ENCODE data around the gene ADGRD1. TPM values are rescaled to one million over a fixed set of nuclear protein-coding genes. Genes with fewer than 3 reads are reported as not detected.

Gene ADGRD1
- total and polyA plus RNA-seq, 2 of the 8 experiments (the other 6 are each of a cell fraction or from before 2014, with no cell fraction given), result 0.36 to 0.48 TPM

DNA sequence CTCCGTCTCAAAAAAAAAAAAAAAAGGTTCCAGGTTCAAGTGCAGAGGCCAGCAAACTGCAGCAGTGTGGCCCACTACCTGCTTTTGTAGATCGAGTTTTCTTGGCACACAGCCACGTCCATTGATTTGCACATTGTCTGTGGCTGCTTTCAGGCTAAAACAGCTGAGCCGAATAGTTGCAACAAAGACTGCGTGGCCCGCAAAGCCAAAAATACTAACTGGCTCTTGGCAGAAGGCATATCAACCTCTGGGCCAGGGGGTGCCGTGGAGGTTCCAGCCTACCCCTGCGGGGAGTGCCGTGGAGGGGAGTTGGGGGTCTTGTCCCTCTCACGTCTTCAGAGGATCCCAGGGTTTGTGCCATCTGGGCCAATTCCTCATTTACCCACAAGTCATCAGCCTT, 170.1 kb downstream of the ADGRD1 start (continued):
- no peak for TF ChIP-seq RFX5 (IDR thresholded peaks at IDR 0.05; ENCODE audit: borderline replicate concordance, low read depth, low read length)
- no peak for TF ChIP-seq PHF8 (conservative IDR thresholded peaks at IDR 0.05; ENCODE audit: low read depth, low read length)
- TF ChIP-seq RAD21 (IDR thresholded peaks at IDR 0.05 in 1 of 2, conservative IDR thresholded peaks at IDR 0.05 in 1 of 2; ENCODE audit: low read depth in 2 of 2, low read length in 2 of 2), result no peak
- no peak for TF ChIP-seq FOSL1 (IDR thresholded peaks at IDR 0.05; ENCODE audit: insufficient read depth, low read depth, low read length)
- TF ChIP-seq SIX5 (IDR thresholded peaks at IDR 0.05; ENCODE audit: low read depth, low read length), result no peak
- no peak for TF ChIP-seq MAX (IDR thresholded peaks at IDR 0.05)
- no peak for TF ChIP-seq CBX5 (IDR thresholded peaks at IDR 0.05; ENCODE audit: low read depth, low read length)

Data from H1 (cell line).